ENCODE measurements around the gene ANK3. TPM values are rescaled to one million over a fixed set of nuclear protein-coding genes. Genes with fewer than 3 reads are reported as not detected.

Gene ANK3
- total and polyA plus RNA-seq, 2 experiments from 2014 or later = 0.14 to 0.54 TPM

GRCh38 chr10:60384708-60385398 lies 4.8 kb downstream of the ANK3 start:
- H3K79me2 ChIP-seq (ENCODE audit: insufficient read depth) = no peaks in the 10 kb centered on the region
- 16 to 19% methylated on average over 5 of the region's 5 CpGs for WGBS, 2 experiments (ENCODE audit: low coverage in 1 of 2, low lambda C conversion rate in 2 of 2, missing lambda C conversion rate in 2 of 2)
- peak overlapping the region; percentile 21; the same call in 1 of the 2 replicates for H2AFZ ChIP-seq

DNA sequence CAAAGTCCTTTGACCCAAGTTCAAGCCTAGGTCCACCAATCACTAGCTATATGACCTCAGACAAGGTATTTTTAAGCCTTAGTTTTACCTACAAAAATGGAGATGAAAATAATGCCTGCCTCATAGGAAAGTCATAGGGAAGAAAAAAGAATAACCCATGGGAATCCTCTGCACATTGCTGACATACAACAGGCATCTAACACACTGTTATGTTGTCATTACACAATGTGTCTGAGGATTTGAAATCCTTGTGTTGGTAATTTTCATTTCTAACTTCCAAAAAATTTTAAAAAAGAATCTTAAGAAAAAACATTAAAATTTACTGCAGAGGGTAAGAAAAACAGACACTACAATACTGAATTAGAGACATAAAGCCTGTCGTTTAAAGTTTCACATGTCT lies 5.7 kb downstream of the ANK3 start:
- H3K4me1 ChIP-seq (ENCODE audit: insufficient read depth) = peaks cover 31% of the 10 kb centered on the region
- no peaks in the 10 kb centered on the region for H3K9me3 ChIP-seq (ENCODE audit: low read depth)
- H3K27me3 ChIP-seq (replicated peaks; ENCODE audit: insufficient read depth) = no peaks in the 10 kb centered on the region
- no peak for TF ChIP-seq EZH2 (IDR thresholded peaks at IDR 0.05; ENCODE audit: insufficient read depth, poor library complexity, severe bottlenecking)
- TF ChIP-seq EZH2phosphoT487 (IDR thresholded peaks at IDR 0.05; ENCODE audit: insufficient read depth, low read depth) = no peak
- H2AFZ ChIP-seq = peak overlapping the region; percentile 5; the same call in 1 of the 2 replicates
- peak overlapping the region; percentile 66 for H3K4me2 ChIP-seq (ENCODE audit: unreplicated experiment)
- H3K4me3 ChIP-seq = no peak overlapping the region
- DNase-seq = peak; percentile 58
- H3K9ac ChIP-seq = no peak overlapping the region
- H3K27ac ChIP-seq = peak overlapping the region; percentile 50
- H3K36me3 ChIP-seq (ENCODE audit: low read depth) = no peaks in the 10 kb centered on the region
- peaks cover 29% of the 10 kb centered on the region for H3F3A ChIP-seq (ENCODE audit: insufficient read depth)
- no peaks in the 10 kb centered on the region for H4K20me1 ChIP-seq (ENCODE audit: insufficient read depth)
- no peaks in the 10 kb centered on the region for H3K79me2 ChIP-seq (ENCODE audit: insufficient read depth)
- 2 to 7% methylated on average over 1 of the region's 1 CpG for WGBS, 2 experiments (ENCODE audit: low coverage in 1 of 2, low lambda C conversion rate in 2 of 2, missing lambda C conversion rate in 2 of 2)
- no peaks in the 10 kb centered on the region for H3K9me2 ChIP-seq (ENCODE audit: insufficient read depth)
- in situ Hi-C loops (cut with MboI) = no loop called here

More at GRCh38 chr10:60384708-60385398, 4.8 kb downstream of the ANK3 start:
- no peaks in the 10 kb centered on the region for H3K27me3 ChIP-seq (replicated peaks; ENCODE audit: insufficient read depth)
- peak; percentile 96 for DNase-seq
- peak overlapping the region; percentile 50 for H3K27ac ChIP-seq
- peaks cover 29% of the 10 kb centered on the region for H3F3A ChIP-seq (ENCODE audit: insufficient read depth)
- H3K36me3 ChIP-seq (ENCODE audit: low read depth) = no peaks in the 10 kb centered on the region
- no peaks in the 10 kb centered on the region for H3K9me2 ChIP-seq (ENCODE audit: insufficient read depth)
- no peak overlapping the region; the same call in 1 of the 2 replicates for H3K4me3 ChIP-seq
- no peak for TF ChIP-seq EZH2phosphoT487 (IDR thresholded peaks at IDR 0.05; ENCODE audit: insufficient read depth, low read depth)
- no peak for TF ChIP-seq EZH2 (IDR thresholded peaks at IDR 0.05; ENCODE audit: insufficient read depth, poor library complexity, severe bottlenecking)
- in situ Hi-C loops (cut with MboI) = no loop called here
- peak overlapping the region; percentile 66 for H3K4me2 ChIP-seq (ENCODE audit: unreplicated experiment)
- H3K9ac ChIP-seq = no peak overlapping the region
- no peaks in the 10 kb centered on the region for H4K20me1 ChIP-seq (ENCODE audit: insufficient read depth)
- H3K9me3 ChIP-seq (ENCODE audit: low read depth) = no peaks in the 10 kb centered on the region
- peaks cover 29% of the 10 kb centered on the region for H3K4me1 ChIP-seq (ENCODE audit: insufficient read depth)

DNA sequence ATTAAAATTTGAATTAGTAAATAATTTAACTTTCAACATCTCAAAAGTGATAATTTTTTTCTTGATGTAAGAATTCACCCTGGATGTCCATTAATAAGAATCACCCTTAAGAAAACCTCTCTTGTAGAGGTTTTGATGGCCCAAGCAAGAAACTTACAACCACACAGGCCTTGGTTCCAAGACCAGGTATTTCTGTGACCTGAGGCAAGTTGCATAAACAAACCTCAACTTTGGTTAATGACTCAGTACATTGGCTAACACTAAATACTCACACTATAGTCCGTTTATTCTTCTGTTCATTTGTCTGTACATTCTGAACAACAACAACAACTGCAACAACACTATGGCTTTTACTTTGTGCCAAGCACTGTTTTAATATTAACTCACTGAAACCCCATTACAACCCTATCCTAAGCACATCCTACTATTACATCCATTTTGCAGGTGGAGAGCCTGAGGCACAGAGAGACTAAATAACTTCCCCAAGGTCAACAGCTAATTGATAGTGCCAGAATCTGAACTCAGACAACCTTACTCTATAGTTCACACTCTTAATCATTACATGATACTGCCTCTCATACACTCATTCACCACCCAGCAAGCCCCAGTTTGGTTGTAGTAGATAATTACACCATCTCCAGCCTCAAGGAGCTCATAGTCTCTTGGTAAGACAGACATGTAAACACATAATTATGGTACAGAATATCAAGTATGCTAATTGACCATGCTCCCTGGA lies 6.6 kb downstream of the ANK3 start:
- peaks cover 37% of the 10 kb centered on the region for H3F3A ChIP-seq (ENCODE audit: insufficient read depth)
- no peak overlapping the region for H3K27ac ChIP-seq
- no peaks in the 10 kb centered on the region for H4K20me1 ChIP-seq (ENCODE audit: insufficient read depth)
- in situ Hi-C loops (cut with MboI) = no loop called here
- H3K4me1 ChIP-seq (ENCODE audit: insufficient read depth) = peaks cover 40% of the 10 kb centered on the region
- H3K27me3 ChIP-seq (replicated peaks; ENCODE audit: insufficient read depth) = no peaks in the 10 kb centered on the region
- no peaks in the 10 kb centered on the region for H3K9me3 ChIP-seq (ENCODE audit: low read depth)
- H2AFZ ChIP-seq = no peak overlapping the region
- 19 to 47% methylated on average over 1 of the region's 1 CpG for WGBS, 2 experiments (ENCODE audit: low coverage in 1 of 2, low lambda C conversion rate in 2 of 2, missing lambda C conversion rate in 2 of 2)
- no peak overlapping the region for H3K9ac ChIP-seq
- no peaks in the 10 kb centered on the region for H3K9me2 ChIP-seq (ENCODE audit: insufficient read depth)
- peak; percentile 59 for DNase-seq
- no peak overlapping the region for H3K4me3 ChIP-seq
- no peaks in the 10 kb centered on the region for H3K36me3 ChIP-seq (ENCODE audit: low read depth)
- H3K4me2 ChIP-seq (ENCODE audit: unreplicated experiment) = no peak overlapping the region
- TF ChIP-seq EZH2phosphoT487 (IDR thresholded peaks at IDR 0.05; ENCODE audit: insufficient read depth, low read depth) = no peak
- TF ChIP-seq EZH2 (IDR thresholded peaks at IDR 0.05; ENCODE audit: insufficient read depth, poor library complexity, severe bottlenecking) = no peak
- no peaks in the 10 kb centered on the region for H3K79me2 ChIP-seq (ENCODE audit: insufficient read depth)

DNA sequence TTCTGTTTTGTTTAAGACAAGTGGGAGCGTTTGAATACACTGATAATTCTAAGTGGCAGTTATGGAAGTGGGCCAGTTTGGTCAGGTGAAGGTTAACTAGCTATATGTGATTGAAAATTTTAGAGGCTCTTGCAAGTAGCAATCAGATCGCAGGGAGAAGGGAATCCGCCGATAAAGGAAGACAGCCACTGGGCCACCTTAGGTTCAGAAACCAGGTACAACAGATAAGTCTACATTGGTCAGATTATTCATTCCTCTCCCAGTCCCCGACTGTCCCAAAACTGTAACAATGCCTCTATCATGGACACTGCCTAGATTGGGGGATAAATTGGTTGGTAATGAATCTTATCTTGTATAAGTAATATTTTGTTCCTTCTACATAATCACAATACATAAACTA lies 8.9 kb downstream of the ANK3 start:
- H3K9me2 ChIP-seq (ENCODE audit: insufficient read depth) = no peaks in the 10 kb centered on the region
- H3K9me3 ChIP-seq (ENCODE audit: low read depth) = no peaks in the 10 kb centered on the region
- H3K79me2 ChIP-seq (ENCODE audit: insufficient read depth) = no peaks in the 10 kb centered on the region
- H3F3A ChIP-seq (ENCODE audit: insufficient read depth) = peaks cover 38% of the 10 kb centered on the region
- peaks cover 45% of the 10 kb centered on the region for H3K4me1 ChIP-seq (ENCODE audit: insufficient read depth)
- TF ChIP-seq EZH2phosphoT487 (IDR thresholded peaks at IDR 0.05; ENCODE audit: insufficient read depth, low read depth) (no peak), EZH2 (IDR thresholded peaks at IDR 0.05; ENCODE audit: insufficient read depth, poor library complexity, severe bottlenecking) (no peak)
- DNase-seq = no peak
- H3K27ac ChIP-seq = no peak overlapping the region
- H3K27me3 ChIP-seq (replicated peaks; ENCODE audit: insufficient read depth) = no peaks in the 10 kb centered on the region
- in situ Hi-C loops (cut with MboI) = no loop called here
- no peak overlapping the region for H3K4me2 ChIP-seq (ENCODE audit: unreplicated experiment)
- H3K9ac ChIP-seq = no peak overlapping the region
- no peak overlapping the region for H3K4me3 ChIP-seq
- 90 to 91% methylated on average over 5 of the region's 5 CpGs for WGBS, 2 experiments (ENCODE audit: low coverage in 1 of 2, low lambda C conversion rate in 2 of 2, missing lambda C conversion rate in 2 of 2)
- no peaks in the 10 kb centered on the region for H3K36me3 ChIP-seq (ENCODE audit: low read depth)
- no peaks in the 10 kb centered on the region for H4K20me1 ChIP-seq (ENCODE audit: insufficient read depth)
- no peak overlapping the region for H2AFZ ChIP-seq
